ENCODE measurements around the gene CAMK2B.

GRCh38 chr7:44284216-44284615 lies 41.2 kb downstream of the CAMK2B start:
- TF ChIP-seq CTCF (IDR thresholded peaks at IDR 0.05; ENCODE audit: insufficient read depth, low read length, poor library complexity, severe bottlenecking) (no peak), EZH2phosphoT487 (conservative IDR thresholded peaks at IDR 0.05; ENCODE audit: low read length) (no peak)
